Upper lobe of left lung (tissue), 6 donors: ENCODE measurements around the gene PHF8. TPM values are rescaled to one million over a fixed set of nuclear protein-coding genes. Genes with fewer than 3 reads are reported as not detected.
A peak's percentile ranks its signal among the peaks of the same experiment; 100 is the strongest.

ENCODE experiments used
- ATAC-seq, 2 donors: fragments of 200-7000 bp; cut with Tn5 transposase; one replicate each; pipeline ENCODE4 v1.9.1; 2022; ENCODE audit warnings: mild to moderate bottlenecking in 2 of 2, moderate library complexity in 2 of 2; ENCODE audit not compliant: low FRiP score in 2 of 2
- DNase-seq, 2 donors: peaks; one replicate each; pipeline ENCODE4 v3.0.0-alpha.2; 2019 to 2020
- H3K27ac ChIP-seq, 4 donors: fragments of 200-600 bp; sonication (generic); one replicate each; pipeline ENCODE4 v1.5.1; 2016 to 2019
- H3K27me3 ChIP-seq, 4 donors: fragments of 200-600 bp; sonication (generic); one replicate each; pipeline ENCODE4 v1.5.1; 2017 to 2019
- H3K36me3 ChIP-seq, 4 donors: fragments of 200-600 bp; sonication (generic); one replicate each; pipeline ENCODE4 v1.5.1; 2016 to 2019
- H3K4me1 ChIP-seq, 4 donors: fragments of 200-600 bp; sonication (generic); one replicate each; pipeline ENCODE4 v1.5.1; 2018 to 2019
- H3K4me3 ChIP-seq, 4 donors: fragments of 200-600 bp; sonication (generic); one replicate each; pipeline ENCODE4 v1.5.1; 2017 to 2019; ENCODE audit warnings: mild to moderate bottlenecking in 2 of 4, moderate library complexity in 1 of 4
- H3K9me3 ChIP-seq, 4 donors: fragments of 200-600 bp; sonication (generic); one replicate each; pipeline ENCODE4 v1.5.1; 2018 to 2019
- EP300 ChIP-seq, 4 donors: sonication (generic); formaldehyde crosslinking; IDR thresholded peaks; one replicate each; pipeline ENCODE4 v1.5.1; 2017; ENCODE audit warnings: antibody characterized with exemption in 4 of 4, control low read depth in 2 of 4
- POLR2A ChIP-seq, 4 donors: fragments of 450-650 bp; IDR thresholded peaks; one replicate each; pipeline ENCODE4 v1.5.1; 2016 to 2017; ENCODE audit warnings: antibody characterized with exemption in 4 of 4, mild to moderate bottlenecking in 2 of 4
- POLR2AphosphoS5 ChIP-seq, 2 donors: sonication (generic); formaldehyde crosslinking; IDR thresholded peaks; one replicate each; pipeline ENCODE4 v1.5.1; 2017; ENCODE audit warnings: antibody characterized with exemption in 2 of 2
- WGBS, 2 donors: methylation state at CpG; one replicate each; pipeline ENCODE4 v1.1.5; 2017 to 2018; 5-methylcytosine and 5-hydroxymethylcytosine counted together
- total RNA-seq, 6 donors: library from RNA; depleted of rRNA in 4 of 6; stranded (reverse); fragments of >200 nt in 4 of 6; gene quantifications; one replicate each; pipeline versions ENCODE4 v1.1.0 to v1.2.1, GENCODE V29; 2016 to 2021
- TF ChIP-seq, protein P1 (sequence below), 6 experiments: fragments of 450-650 bp in 4 of 6; fragments of 200-600 bp in 2 of 6; sonication (generic) in 2 of 6; IDR thresholded peaks; one replicate each; pipeline ENCODE4 v1.5.1; 2016 to 2019; ENCODE audit warnings: antibody characterized with exemption in 6 of 6
- donor health status: DM: no; HTN: no; CAD: no; lungs with moderate emphysema.
- donor health status: DM: no; HTN: yes; CAD: no; lungs with severe emphysema.

Gene PHF8
- total RNA-seq, 6 donors from 2014 or later = 23.7 to 125 (median 27.1) TPM

DNA sequence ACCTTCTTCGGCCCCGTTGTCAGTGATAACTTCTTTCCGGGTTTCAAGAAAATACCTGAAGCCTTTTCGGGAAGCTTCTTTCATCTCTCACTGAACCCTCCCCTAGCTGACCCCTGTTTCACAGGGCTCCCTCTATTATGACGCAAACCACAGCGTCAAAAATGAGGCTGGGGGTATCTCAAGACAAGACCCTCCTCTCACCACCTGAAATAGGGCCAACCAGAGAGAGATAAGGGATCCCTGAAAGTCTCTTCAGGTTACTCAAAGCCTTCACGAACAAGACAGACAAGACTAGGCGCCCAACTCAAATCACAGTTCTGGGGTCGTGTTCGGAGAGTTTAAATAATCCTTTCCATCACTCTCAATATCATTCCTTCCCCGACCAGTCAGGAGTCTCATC, 1.2 kb downstream of the PHF8 start:
- WGBS, 2 donors = 0 to 39% methylated on average over 5 to 11 of the region's 11 CpGs
- H3K4me3 ChIP-seq = peak overlapping the region; percentile 34 to 74 (median 66)
- H3K27ac ChIP-seq = peak overlapping the region; percentile 94 to 97 (median 95)
- H3K27me3 ChIP-seq = no peaks in the 10 kb centered on the region
- peaks cover 0 to 5% (median 2%) of the 10 kb centered on the region in 4 donors for H3K4me1 ChIP-seq
- ATAC-seq = no peak
- peaks cover 0 to 20% (median 0%) of the 10 kb centered on the region in 4 donors for H3K36me3 ChIP-seq
- no peak for DNase-seq
- no peaks in the 10 kb centered on the region for H3K9me3 ChIP-seq
- TF ChIP-seq EP300 (IDR thresholded peaks at IDR 0.05) (no peak), POLR2AphosphoS5 (IDR thresholded peaks at IDR 0.05) (no peak), POLR2A (IDR thresholded peaks at IDR 0.05) (no peak)
- TF ChIP-seq, protein P1, sequence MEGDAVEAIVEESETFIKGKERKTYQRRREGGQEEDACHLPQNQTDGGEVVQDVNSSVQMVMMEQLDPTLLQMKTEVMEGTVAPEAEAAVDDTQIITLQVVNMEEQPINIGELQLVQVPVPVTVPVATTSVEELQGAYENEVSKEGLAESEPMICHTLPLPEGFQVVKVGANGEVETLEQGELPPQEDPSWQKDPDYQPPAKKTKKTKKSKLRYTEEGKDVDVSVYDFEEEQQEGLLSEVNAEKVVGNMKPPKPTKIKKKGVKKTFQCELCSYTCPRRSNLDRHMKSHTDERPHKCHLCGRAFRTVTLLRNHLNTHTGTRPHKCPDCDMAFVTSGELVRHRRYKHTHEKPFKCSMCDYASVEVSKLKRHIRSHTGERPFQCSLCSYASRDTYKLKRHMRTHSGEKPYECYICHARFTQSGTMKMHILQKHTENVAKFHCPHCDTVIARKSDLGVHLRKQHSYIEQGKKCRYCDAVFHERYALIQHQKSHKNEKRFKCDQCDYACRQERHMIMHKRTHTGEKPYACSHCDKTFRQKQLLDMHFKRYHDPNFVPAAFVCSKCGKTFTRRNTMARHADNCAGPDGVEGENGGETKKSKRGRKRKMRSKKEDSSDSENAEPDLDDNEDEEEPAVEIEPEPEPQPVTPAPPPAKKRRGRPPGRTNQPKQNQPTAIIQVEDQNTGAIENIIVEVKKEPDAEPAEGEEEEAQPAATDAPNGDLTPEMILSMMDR (IDR thresholded peaks at IDR 0.05) = no peak

GRCh38 chrX:54042609-54043021, 1.7 kb downstream of the PHF8 start:
- peak overlapping the region in 3 of 4 donors; percentile 18 to 95 (median 95) for H3K27ac ChIP-seq
- ATAC-seq = peak in 1 of 2 donors; percentile 52
- peaks cover 0 to 20% (median 0%) of the 10 kb centered on the region in 4 donors for H3K36me3 ChIP-seq
- H3K4me3 ChIP-seq = peak overlapping the region in 3 of 4 donors; percentile 64 to 74 (median 69)
- no peaks in the 10 kb centered on the region for H3K27me3 ChIP-seq
- peaks cover 0 to 5% (median 2%) of the 10 kb centered on the region in 4 donors for H3K4me1 ChIP-seq
- WGBS, 2 donors = 34% methylated on average over 25 of the region's 26 CpGs; no CpG with 5 or more reads in 1 of the 2 donors
- DNase-seq = peak; percentile 27 to 56
- TF ChIP-seq POLR2A (IDR thresholded peaks at IDR 0.05) = no peak
- no peak for TF ChIP-seq EP300 (IDR thresholded peaks at IDR 0.05)
- TF ChIP-seq, protein P1 (IDR thresholded peaks at IDR 0.05) = peak in 2 of 6 experiments; percentile 20 to 27
- no peaks in the 10 kb centered on the region for H3K9me3 ChIP-seq

DNA sequence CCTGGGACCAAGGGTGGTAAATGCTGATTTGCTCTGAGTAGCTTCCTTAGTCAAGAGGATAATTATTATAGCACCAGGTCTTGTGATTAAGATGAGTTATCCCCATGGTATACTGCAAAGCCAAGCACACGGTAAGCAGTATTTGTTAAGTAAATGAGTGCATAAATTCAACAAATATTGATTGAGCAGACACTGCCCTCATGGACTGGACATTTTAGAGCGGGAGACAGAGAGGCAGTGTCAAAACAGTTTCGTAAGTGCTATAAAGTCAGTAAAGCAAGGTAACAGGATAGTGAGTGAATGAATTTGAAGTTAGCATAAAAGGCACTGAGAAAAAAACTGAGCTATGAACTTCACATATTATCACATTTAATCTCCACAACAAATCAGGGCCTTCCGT, 13.9 kb downstream of the PHF8 start:
- H3K36me3 ChIP-seq = peaks cover 0 to 57% (median 4%) of the 10 kb centered on the region in 4 donors
- no peaks in the 10 kb centered on the region for H3K27me3 ChIP-seq
- H3K9me3 ChIP-seq = no peaks in the 10 kb centered on the region
- TF ChIP-seq, protein P1 (IDR thresholded peaks at IDR 0.05) = no peak
- TF ChIP-seq POLR2AphosphoS5 (IDR thresholded peaks at IDR 0.05) = no peak
- no peak for TF ChIP-seq EP300 (IDR thresholded peaks at IDR 0.05)
- no peak for TF ChIP-seq POLR2A (IDR thresholded peaks at IDR 0.05)
- no peak overlapping the region for H3K27ac ChIP-seq
- ATAC-seq (no peak), DNase-seq (no peak)
- no peaks in the 10 kb centered on the region for H3K4me1 ChIP-seq
- whole genome bisulfite sequencing, 2 donors = 83 to 91% methylated on average over 4 of the region's 4 CpGs
- H3K4me3 ChIP-seq = no peak overlapping the region

- Histone ChIP-seq H3K36me3 (peaks cover 0 to 59% (median 4%) of the 10 kb centered on the region in 4 donors), H3K27ac (no peak overlapping the region), H3K4me3 (no peak overlapping the region), H3K9me3 (no peaks in the 10 kb centered on the region), H3K4me1 (no peaks in the 10 kb centered on the region), H3K27me3 (no peaks in the 10 kb centered on the region)
- WGBS, 2 donors = 76 to 85% methylated on average over 6 to 10 of the region's 10 CpGs
- peak in 1 of 2 donors; percentile 48 for DNase-seq
- peak in 1 of 2 donors; percentile 72 for ATAC-seq
- TF ChIP-seq, protein P1 (IDR thresholded peaks at IDR 0.05) = no peak
- TF ChIP-seq EP300 (IDR thresholded peaks at IDR 0.05) (no peak), POLR2A (IDR thresholded peaks at IDR 0.05) (no peak), POLR2AphosphoS5 (IDR thresholded peaks at IDR 0.05) (no peak)
Measured at GRCh38 chrX:54029529-54030143, 14.6 kb downstream of the PHF8 start.

GRCh38 chrX:54024350-54024749, 19.9 kb downstream of the PHF8 start:
- ATAC-seq (no peak), DNase-seq (no peak)
- H3K27me3 ChIP-seq = no peaks in the 10 kb centered on the region
- H3K27ac ChIP-seq = no peak overlapping the region
- TF ChIP-seq, protein P1 (IDR thresholded peaks at IDR 0.05) = no peak
- TF ChIP-seq POLR2AphosphoS5 (IDR thresholded peaks at IDR 0.05) = no peak
- TF ChIP-seq POLR2A (IDR thresholded peaks at IDR 0.05) = no peak
- no peak for TF ChIP-seq EP300 (IDR thresholded peaks at IDR 0.05)
- H3K4me3 ChIP-seq = no peak overlapping the region
- peaks cover 0 to 33% (median 6%) of the 10 kb centered on the region in 4 donors for H3K36me3 ChIP-seq
- no peaks in the 10 kb centered on the region for H3K4me1 ChIP-seq
- WGBS, 2 donors = 82 to 96% methylated on average over 5 of the region's 5 CpGs
- no peaks in the 10 kb centered on the region for H3K9me3 ChIP-seq
